NCI-H82 treated with DMSO at 0.1 percent for 48 hours (cell line): Measurements from ENCODE around the gene NRM.
A peak's percentile ranks its signal among the peaks of the same experiment; 100 is the strongest.
"Not testable (repeated sequence)": the region's sequence is repeated elsewhere in the genome, so short reads cannot be mapped to it uniquely, and the experiment has no call there.

Experiments
- DNase-seq: peaks from one replicate; lab custom pipeline; 2025; ENCODE audit not compliant: unreplicated experiment; lab: John Stamatoyannopoulos, UW

Gene NRM

GRCh38 chr6:30720738-30721197 lies 30.0 kb upstream of the NRM start:
- DNase-seq, result peak; percentile 51

GRCh38 chr6:30719791-30720737 lies 29.3 kb upstream of the NRM start, which contains the start of gene TUBB:
TSS of gene TUBB (plus strand) at chr6:30720352. CDS start at chr6:30720507, 155 bp downstream.
- DNase-seq, result peak; percentile 97

GRCh38 chr6:30719356-30719755 lies 28.6 kb upstream of the NRM start:
- no peak for DNase-seq

- DNase-seq, result not testable (repeated sequence)
These were observed 27.3 kb upstream of the NRM start for GRCh38 chr6:30717845-30718720.

GRCh38 chr6:30717129-30717844 lies 26.5 kb upstream of the NRM start, which contains the start of gene MDC1:
TSS of gene MDC1 (minus strand) at chr6:30717281. CDS start at chr6:30715175, 2,106 bp downstream.
- DNase-seq, result peak; percentile 100

- no peak for DNase-seq
These were observed 26.0 kb upstream of the NRM start for GRCh38 chr6:30716879-30717128.

- no peak for DNase-seq
These were observed 23.5 kb upstream of the NRM start for GRCh38 chr6:30714263-30714662.

GRCh38 chr6:30712441-30712945 lies 21.7 kb upstream of the NRM start:
- DNase-seq, result no peak

- no peak for DNase-seq
These were observed 21.1 kb upstream of the NRM start for GRCh38 chr6:30711758-30712380.

- no peak for DNase-seq
These were observed 18.5 kb upstream of the NRM start for GRCh38 chr6:30709101-30709868.

- no peak for DNase-seq
These were observed 16.6 kb upstream of the NRM start for GRCh38 chr6:30707281-30707850.

GRCh38 chr6:30705620-30706019 lies 14.8 kb upstream of the NRM start:
- no peak for DNase-seq

GRCh38 chr6:30703821-30704220 lies 13.0 kb upstream of the NRM start:
- DNase-seq, result no peak

GRCh38 chr6:30703011-30703410 lies 12.2 kb upstream of the NRM start:
- no peak for DNase-seq

GRCh38 chr6:30700340-30700739 lies 9.6 kb upstream of the NRM start:
- no peak for DNase-seq

GRCh38 chr6:30696432-30696831 lies 5.6 kb upstream of the NRM start:
- no peak for DNase-seq

- peak; percentile 73 for DNase-seq
These were observed 544 bp upstream of the NRM start for GRCh38 chr6:30691208-30691847.

GRCh38 chr6:30689985-30690384 lies 799 bp downstream of the NRM start:
- DNase-seq, result no peak
